PC-9 (cell line): ENCODE measurements around the gene PLA2G1B.

Source experiments
- CTCF ChIP-seq: fragments of 200-600 bp; sonication (generic); conservative IDR thresholded peaks from 2 replicates; pipeline ENCODE4 v1.6.1; 2017; ENCODE audit warnings: mixed run types, antibody characterized with exemption, mild to moderate bottlenecking, moderate library complexity
- EZH2 ChIP-seq: fragments of 200-600 bp; sonication (generic); IDR thresholded peaks from 2 replicates; pipeline ENCODE4 v1.8.0; 2017; ENCODE audit warnings: antibody characterized with exemption, low read depth

GRCh38 chr12:120364487-120364886, 36.9 kb upstream of the PLA2G1B start:
- TF ChIP-seq EZH2: no peak
- TF ChIP-seq CTCF: no peak
